Frontal cortex (tissue), 4 donors: ENCODE measurements around the gene JPH3. TPM values are rescaled to one million over a fixed set of nuclear protein-coding genes. Genes with fewer than 3 reads are reported as not detected.
"Not testable (repeated sequence)": the region's sequence is repeated elsewhere in the genome, so short reads cannot be mapped to it uniquely, and the experiment has no call there.

Experiments
- DNase-seq, 2 donors: peaks; one replicate each; pipeline ENCODE4 v3.0.0; 2012; ENCODE audit warnings: low spot score in 2 of 2
- FAIRE-seq: peaks from 2 replicates; lab custom pipeline; 2012; peaks lifted over from hg19 to GRCh38; lab: Jason Lieb, UNC
- total RNA-seq: library from RNA; depleted of rRNA; stranded (reverse); fragments of >200 nt; gene quantifications from one replicate; pipeline ENCODE4 v1.2.3, GENCODE V29; 2014
- donor health status: control.
- donor health status: control.
- donor health status: control.

The JPH3 gene
- total RNA-seq, 1 donor from 2014 or later = 48.1 TPM

- FAIRE-seq = no peak
- no peak for DNase-seq
These were observed 101.6 kb downstream of the JPH3 start for GRCh38 chr16:87703835-87704375.

DNA sequence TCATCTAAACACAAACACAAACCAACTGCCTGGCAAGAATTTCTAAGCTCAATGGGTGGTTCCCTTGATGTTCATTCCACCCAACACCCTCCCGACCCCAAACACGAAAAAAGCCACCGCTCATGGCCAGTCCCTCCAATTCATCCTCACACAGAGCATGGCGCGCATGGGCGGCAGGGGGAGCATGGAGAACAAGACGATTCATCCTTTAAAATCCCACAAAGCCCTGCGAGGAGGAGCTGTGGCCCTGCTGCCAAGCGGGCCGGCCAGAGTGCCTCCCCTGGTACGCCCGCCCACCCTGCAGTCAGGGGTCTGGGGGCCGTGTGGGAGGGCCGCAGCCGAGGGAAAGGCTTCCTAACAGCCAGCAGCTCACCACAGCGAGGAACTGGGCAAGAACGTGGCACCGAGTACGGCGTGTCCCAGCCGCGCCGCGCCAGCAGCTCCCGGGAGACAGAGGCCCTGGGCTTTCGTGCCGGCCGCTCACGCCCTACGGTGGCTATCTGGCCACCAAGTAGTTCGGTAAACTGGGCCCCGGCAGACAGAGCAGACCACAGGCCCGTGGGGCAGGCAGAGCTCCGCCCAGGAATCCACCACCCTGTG is 102.5 kb downstream of the JPH3 start:
- no peak for FAIRE-seq
- no peak for DNase-seq

DNA sequence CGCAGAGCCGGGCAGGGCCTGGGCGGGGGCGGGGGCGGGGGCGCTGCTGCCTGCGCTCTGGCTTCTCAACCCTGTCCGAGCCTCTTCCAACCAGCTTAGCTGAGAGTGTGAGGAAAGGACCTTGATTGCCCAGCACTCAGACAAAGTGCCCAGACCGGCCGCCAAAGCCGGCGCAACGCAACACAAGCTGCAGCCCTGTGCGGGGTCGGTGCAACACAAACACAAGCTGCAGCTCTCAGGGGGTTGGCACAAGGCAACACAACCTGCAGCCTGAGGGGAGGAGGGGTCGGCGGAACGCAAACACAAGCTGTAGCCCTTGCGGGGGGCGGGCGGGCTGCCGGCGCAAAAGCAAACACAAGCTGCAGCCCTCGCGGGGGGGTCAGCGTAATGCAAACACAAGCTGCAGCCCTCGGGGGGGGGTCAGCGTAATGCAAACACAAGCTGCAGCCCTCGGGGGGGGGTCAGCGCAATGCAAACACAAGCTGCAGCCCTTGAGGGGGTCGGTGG is 103.5 kb downstream of the JPH3 start:
- DNase-seq = no peak
- FAIRE-seq = no peak

- no peak for FAIRE-seq
- no peak for DNase-seq
These were observed 104.1 kb downstream of the JPH3 start for GRCh38 chr16:87706278-87707000.

GRCh38 chr16:87707097-87707496 is 104.8 kb downstream of the JPH3 start:
- FAIRE-seq (no peak), DNase-seq (no peak)

GRCh38 chr16:87707714-87708580 is 105.6 kb downstream of the JPH3 start:
- FAIRE-seq = no peak
- no peak for DNase-seq

- FAIRE-seq (no peak), DNase-seq (no peak)
These were observed 106.8 kb downstream of the JPH3 start for GRCh38 chr16:87708881-87709638.

DNA sequence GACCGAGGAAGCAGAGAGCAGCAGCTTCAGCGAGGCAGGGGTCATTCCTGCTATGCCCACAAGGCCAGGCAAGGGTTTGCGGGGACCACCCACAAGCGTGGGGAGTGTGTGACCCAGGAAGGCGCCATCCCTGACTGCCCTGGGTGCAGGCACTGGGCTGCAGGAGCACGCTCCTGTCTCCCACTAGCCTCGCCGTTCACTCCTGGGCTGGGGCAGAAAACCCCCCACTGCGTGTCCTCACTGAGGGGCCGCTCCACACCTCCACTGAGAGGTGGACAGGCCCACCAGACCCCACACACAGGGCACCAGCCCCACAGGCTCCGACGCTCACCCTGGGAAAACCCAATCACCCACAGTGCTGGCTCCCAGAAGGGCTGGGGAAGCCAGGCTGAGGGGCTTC is 107.4 kb downstream of the JPH3 start:
- DNase-seq (no peak), FAIRE-seq (no peak)

DNA sequence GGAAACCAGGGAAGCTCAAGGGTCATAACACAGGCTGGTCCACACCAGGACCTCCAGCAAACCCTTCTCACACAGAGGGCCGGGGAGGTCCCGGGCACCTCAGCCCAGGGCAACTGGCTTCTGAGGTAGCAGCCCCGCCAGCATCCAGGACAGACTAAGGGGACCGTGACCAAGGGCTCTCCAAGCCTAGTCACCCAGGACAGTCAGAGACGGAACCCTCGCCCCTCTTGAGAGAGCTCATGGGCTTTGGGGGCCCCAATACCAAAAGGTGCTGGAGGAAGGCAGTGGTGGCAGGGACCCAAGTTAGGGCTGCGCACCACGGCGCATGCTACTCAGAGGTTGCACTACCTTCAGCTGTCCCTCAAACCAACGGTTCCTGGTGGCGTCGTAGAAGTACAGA is 108.6 kb downstream of the JPH3 start:
- no peak for FAIRE-seq
- DNase-seq = no peak

DNA sequence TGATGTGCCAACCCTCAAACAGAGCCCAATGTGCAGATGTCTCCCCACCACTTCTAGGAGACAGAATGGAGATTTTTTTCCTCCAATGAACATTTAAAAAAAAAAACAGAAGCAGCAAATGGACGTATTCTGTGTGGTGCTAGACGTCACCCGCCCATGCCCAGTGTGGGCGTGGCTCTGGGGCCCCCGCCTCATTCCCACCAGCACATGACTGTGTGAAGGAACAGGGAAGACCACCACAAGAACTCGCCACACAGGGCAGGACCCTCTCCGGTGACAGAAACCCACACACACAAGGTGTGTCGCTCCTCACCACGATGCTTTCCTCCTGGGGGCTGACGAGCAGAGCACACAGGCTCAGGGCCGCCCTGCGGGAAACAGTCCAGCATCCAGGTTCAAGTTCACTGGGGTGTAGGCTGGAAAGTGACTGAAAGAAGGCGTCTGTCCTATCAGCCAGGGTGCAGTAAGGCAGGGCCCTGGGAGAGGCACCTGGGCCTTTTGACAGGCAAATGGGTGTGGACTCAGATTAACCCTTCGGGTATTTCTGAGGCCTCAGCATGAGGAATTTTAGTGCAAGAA is 110.0 kb downstream of the JPH3 start:
- FAIRE-seq = no peak
- DNase-seq = no peak

GRCh38 chr16:87713451-87714229 is 111.3 kb downstream of the JPH3 start:
- no peak for DNase-seq
- no peak for FAIRE-seq

- no peak for FAIRE-seq
These were observed 112.9 kb downstream of the JPH3 start for GRCh38 chr16:87715231-87715630.

DNA sequence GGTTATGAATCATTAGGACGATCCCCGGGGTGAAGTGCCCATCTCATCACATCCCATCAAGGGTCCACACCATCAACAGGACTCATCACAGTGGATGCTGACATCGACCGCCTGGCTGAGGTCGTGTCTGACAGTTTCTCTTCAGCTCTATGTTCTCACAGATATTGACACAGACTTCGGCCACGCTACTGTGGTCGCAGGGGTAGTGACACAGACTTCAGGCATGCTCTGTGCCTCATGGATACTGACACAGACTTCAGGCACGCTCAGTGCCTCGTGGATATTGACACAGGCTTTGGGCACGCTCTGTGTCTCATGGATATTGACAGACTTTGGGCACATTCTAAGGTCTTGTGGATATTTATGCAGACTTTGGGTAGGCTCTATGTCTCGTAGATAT is 113.3 kb downstream of the JPH3 start:
- FAIRE-seq (no peak), DNase-seq (no peak)

More at GRCh38 chr16:87715231-87715630, 112.9 kb downstream of the JPH3 start:
- DNase-seq = no peak

GRCh38 chr16:87718831-87719230 is 116.5 kb downstream of the JPH3 start:
- FAIRE-seq, DNase-seq: not testable (repeated sequence)

- FAIRE-seq (no peak), DNase-seq (no peak)
These were observed 118.1 kb downstream of the JPH3 start for GRCh38 chr16:87720446-87720845.

DNA sequence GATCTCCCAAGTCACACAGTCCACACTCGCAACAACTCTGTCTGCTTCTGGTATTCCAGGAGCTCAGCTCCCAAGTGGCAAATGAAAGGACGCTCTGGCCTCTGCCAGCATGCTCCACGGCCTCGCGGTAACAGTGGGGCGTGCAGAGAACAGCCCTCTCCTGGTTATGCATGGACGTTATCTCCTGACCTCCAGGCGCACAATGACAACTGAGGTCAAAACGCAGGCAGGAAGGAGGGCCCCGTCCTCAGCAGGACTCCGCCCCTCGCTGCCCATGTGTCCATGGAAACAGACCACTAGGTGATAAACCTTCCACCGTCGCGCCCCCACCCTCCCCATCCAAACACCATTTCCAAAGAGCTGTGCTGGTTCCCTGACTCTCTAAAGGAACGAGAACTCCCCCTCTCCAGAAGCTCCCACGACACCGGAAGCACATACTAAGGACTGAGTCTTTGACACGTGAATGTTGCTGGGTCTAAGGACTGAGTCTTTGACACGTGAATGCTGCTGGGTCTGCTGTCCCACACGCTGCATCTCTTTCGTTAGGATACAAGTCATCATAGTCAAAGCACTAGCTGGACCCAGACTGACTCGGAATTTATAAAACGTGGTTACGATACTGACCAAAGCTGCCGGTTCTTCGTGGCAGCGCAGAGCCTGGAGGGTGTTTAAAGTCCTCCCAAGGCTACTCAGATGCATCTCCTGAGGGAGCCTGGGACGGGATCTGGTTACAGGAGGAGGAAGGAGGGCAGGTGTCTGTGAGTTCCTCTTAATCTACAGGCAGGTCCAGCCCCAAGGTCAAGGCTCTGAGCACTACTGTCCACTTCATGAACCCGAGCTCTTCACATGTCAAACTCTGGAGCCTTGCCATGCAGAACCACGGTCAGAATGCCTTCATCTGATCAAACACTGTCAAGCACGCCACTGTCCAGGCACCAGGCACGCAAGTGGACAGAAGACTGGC is 119.6 kb downstream of the JPH3 start:
- FAIRE-seq = no peak
- no peak for DNase-seq

DNA sequence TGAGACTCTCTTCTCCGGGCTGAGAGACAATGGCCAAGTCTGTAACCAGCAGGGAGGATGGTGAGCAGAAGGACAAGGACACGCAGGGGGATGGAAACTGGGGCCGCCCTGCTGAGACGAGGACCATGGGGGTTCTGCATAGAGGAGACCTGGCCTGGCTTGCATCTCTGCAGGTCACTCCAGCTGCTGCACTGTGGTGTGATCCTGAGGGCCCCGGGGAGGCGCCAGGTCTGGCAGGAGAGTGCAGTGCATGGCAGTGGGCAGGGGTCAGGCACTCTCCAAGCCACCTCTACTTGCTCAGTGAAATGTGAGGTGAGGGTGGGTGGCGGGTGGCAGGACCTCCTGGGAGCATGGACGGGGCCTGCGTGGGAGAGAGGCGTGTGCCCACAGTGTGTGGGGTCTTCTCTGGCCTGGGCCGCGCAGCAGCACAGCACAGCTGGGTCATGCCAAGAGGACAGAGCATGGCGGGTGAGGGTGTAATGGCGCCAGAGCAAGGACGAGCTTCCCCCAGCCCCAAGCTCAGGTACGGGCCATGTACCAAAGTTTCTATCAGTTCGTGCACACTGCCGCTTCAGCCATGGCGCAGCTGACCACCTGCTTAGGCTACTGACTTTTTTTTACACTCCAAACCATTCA is 120.4 kb downstream of the JPH3 start:
- FAIRE-seq (no peak), DNase-seq (no peak)
